Urothelium cell line (cell line): ENCODE results near the gene CPED1.
A peak's percentile ranks its signal among the peaks of the same experiment; 100 is the strongest.
"Not testable (repeated sequence)": the region's sequence is repeated elsewhere in the genome, so short reads cannot be mapped to it uniquely, and the experiment has no call there.

Experiments used
- DNase-seq: peaks from one replicate; pipeline ENCODE4 v3.0.0; 2011; ENCODE audit warnings: low spot score, mixed read lengths
- FAIRE-seq: peaks from 2 replicates; lab custom pipeline; 2011; peaks lifted over from hg19 to GRCh38; lab: Jason Lieb, UNC

The CPED1 gene

GRCh38 chr7:121301446-121302213 lies 313.1 kb downstream of the CPED1 start:
- DNase-seq (no peak), FAIRE-seq (no peak)

DNA sequence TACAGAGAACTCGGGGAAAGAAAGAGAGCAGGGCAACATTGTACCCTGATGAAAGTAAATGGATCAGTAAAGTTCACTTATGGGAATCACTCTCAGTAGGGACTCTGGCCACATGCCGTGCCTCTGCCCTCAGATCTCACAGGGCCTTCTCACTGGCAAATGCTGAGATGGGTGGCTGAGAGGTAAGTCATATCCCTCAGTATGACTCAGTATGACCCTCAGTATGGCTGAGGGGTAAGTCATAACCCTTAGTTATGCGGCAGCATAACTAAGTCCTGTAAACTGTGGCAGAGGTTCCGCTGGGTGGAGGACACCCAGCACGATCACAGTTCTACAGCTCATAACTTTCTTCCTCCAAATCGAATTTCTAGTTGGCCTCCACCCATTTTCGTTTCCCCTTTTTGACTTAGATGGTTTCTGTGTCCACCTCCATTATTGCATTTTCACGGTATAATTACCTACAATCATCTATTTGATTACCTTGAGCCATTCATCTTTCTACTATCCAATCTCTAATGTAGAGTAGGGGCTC lies 313.8 kb downstream of the CPED1 start:
- no peak for FAIRE-seq
- no peak for DNase-seq

GRCh38 chr7:121303422-121304101 lies 315.1 kb downstream of the CPED1 start:
- no peak for FAIRE-seq
- no peak for DNase-seq

DNA sequence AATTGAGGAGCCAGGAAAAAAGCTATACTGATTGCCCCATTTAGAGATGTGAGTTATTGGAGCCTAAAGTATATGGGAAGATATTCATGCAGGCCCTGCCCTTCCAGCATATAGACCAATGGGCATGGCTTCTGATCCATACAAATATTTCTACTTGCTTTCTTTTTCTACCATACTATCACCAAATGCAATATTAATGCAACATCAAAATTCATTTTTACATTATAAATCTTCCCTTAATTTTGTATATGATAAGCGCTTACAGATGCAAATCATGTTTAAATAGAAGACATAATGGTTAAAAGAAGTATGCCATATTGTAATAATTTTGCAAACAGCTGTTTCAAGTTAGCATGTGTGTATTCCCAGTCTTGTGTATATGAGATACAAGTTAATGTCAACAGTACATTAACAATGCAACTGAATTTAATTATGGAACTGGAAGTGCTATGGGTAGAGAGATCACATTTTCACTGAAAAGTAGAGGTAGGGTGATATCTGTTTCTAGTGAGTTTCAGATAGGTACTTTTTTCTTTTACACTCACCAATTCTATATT lies 315.7 kb downstream of the CPED1 start:
- no peak for FAIRE-seq
- no peak for DNase-seq

DNA sequence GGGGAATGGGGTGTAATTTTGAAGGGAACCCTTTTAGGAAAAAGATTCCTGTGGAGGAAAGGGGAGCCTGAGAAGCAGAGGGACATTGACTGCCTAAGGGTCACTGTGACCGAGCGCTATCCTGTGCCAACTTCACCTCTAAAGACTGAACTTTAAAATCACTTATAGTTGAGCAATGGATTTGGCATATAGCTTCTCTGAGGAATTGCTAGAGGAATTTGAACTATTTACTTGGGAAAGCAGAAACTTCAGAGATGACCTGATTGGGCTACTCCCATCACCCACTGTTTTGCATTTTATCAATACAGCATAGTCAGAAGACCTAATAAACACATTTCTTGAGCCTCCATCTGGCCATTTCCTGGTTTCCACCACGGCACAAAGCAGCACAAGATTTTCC lies 316.6 kb downstream of the CPED1 start:
- FAIRE-seq, result no peak

GRCh38 chr7:121306565-121306964 lies 318.1 kb downstream of the CPED1 start:
- DNase-seq, result no peak
- FAIRE-seq, result no peak

More for the DNA sequence above, 316.6 kb downstream of the CPED1 start:
- DNase-seq, result no peak

DNA sequence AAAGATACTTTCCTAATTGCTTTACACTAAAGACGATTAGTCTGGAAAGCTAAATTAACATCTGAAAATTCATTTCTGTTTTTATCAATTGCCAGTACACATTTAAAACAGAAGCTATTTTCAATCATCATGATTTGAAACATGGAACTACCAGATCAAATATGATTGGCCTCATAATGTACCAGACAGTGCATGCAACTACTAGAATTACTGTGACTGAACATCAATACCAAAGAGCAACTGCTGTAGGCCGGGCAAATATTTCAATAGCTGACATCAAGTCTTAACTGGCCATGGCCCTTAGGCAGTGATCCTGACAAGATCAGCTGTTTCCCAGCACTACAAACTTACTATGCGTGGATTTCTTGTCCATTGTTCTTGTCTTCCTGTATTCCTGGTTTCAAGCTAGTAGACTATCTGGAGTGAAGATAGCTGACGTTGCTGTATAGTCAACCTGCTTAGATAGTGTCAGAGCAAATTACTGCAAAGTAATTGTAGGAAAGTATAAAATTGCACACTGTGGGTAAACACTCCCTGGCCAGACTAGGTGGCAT lies 318.6 kb downstream of the CPED1 start:
- no peak for FAIRE-seq

GRCh38 chr7:121313220-121313792 lies 324.8 kb downstream of the CPED1 start:
- DNase-seq (no peak), FAIRE-seq (no peak)

More for the DNA sequence above, 318.6 kb downstream of the CPED1 start:
- DNase-seq, result no peak

DNA sequence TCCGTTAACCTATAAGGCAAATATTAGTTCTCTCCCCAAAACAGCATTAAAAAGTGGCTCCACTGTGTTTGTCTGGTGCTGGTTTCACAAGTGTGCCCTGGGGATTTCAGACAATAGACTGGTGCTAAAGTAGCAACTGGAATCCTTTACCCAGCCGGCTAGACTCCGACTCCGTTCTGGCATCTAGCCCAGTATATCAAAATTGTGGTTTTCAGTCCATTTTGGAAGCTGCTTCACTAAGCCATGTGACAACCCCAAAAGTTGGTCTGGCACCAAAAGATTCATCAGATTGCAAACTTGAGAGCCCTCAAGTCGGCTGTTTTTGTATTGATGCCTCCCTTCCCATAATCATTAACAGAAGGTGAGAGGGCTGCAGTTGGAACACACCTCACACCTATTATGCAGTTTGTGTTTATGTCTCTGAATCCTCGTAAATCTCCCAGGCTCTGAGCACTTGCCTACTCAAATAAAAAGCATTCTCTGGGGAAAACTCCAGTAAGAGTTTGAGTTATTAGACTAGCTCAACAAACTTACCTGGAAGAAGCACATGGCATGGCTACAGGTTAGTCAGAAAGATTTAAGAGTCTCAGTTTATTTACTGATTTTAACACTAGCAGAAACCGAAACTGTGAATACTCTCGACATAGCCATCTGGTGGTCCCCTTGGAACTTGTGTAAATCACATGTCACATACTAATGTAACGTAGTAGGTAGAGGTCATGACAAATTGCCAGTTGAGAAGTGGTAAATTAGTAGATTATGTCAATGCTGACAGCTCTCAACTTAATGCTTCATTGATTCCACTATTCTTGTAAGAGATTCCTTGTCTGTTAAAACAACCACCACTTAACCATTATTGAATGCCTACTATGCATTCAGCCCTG lies 325.5 kb downstream of the CPED1 start:
- DNase-seq, result peak; percentile 36

DNA sequence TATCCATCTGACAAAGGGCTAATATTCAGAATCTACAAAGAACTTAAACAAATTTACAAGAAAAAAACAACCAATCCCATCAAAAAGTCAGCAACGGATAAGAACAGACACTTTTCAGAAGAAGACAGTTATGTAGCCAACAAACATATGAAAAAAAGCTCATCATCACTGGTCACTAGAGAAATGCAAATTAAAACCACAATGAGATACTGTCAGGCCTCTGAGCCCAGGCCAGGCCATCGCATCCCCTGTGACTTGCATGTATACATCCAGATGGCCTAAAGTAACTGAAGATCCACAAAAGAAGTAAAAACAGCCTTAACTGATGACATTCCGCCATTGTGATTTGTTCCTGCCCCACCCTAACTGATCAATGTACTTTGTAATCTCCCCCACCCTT lies 326.7 kb downstream of the CPED1 start:
- FAIRE-seq, DNase-seq: not testable (repeated sequence)

More for the DNA sequence above, 325.5 kb downstream of the CPED1 start:
- no peak for FAIRE-seq

DNA sequence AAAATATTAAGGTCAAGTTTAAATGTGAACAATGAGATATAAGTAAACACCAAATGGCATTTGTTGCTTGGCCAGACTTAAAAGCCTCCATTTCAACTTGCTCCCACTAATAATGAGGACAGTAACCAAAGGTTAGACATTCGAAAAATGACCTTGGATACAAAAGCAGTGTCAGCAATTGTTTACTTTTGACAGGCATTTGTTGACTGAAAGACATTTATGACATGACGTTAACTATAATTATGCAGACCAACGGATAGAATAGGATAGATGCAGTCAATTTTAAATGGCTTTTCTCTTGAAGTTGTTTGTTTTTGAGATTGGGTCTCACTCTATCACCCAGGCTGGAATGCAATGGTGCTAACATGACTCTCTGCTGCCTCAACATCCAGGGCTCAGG lies 333.9 kb downstream of the CPED1 start:
- FAIRE-seq (no peak), DNase-seq (no peak)

- FAIRE-seq (no peak), DNase-seq (no peak)
Observed at GRCh38 chr7:121323515-121324302, 335.2 kb downstream of the CPED1 start.

DNA sequence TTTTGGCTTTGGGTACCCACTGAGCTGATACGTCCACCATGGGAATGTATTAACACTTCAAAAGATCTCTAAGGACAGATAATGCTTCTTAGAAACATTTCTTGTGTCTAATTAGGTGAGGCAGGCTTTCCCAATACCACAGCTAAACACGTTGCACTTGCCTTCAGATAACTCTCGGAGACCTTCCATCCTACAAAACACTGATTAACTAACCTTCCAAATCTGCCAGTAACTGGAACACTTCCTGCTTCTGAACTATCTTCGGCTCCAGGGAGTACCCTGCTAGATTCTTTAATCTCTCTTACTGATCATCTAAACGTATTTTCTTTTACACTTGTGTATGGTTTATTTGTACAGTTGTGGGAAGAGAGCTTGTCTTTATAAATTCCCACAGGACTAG lies 339.2 kb downstream of the CPED1 start:
- FAIRE-seq (no peak), DNase-seq (no peak)

DNA sequence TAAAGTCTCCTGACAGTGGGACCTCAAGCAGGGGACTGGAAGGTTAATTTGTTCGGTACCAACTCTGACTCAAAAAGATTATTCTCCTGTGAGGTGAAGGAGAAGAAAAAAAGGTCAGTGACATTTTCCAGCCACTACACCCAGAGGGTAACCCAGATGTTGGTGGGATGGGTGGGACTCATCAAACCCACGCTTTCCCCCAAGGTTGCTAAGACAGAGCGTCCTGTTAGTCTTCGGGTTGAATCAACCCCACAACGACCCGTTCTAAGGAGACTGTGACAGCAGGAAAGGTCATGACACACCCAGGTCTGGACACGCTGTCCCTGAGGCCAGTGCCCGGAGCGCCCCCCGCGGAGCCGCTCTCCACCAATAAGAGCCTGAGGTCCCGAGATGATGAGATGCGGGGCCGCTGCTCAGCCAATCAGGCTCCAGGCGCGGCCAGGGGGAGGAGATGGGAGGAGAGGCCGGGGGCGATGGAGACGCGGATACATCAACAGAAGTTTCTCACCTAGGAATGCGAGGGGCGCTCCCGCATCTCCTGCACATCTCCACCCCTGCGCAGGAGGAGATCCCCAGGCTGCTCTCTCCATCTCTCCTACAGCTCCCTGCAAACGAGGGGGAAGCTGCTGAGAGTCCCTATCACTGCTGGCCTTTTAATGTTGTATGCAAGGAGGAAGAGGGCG lies 340.1 kb downstream of the CPED1 start, which contains the start of gene WNT16:
TSS of gene WNT16 (plus strand) at position 493 of the 683 bp plus-strand sequence. CDS start 293 bp downstream, outside the sequence.
- no peak for DNase-seq
- no peak for FAIRE-seq

- FAIRE-seq, result no peak
- DNase-seq, result no peak
Observed at GRCh38 chr7:121329191-121330052, 340.9 kb downstream of the CPED1 start.

DNA sequence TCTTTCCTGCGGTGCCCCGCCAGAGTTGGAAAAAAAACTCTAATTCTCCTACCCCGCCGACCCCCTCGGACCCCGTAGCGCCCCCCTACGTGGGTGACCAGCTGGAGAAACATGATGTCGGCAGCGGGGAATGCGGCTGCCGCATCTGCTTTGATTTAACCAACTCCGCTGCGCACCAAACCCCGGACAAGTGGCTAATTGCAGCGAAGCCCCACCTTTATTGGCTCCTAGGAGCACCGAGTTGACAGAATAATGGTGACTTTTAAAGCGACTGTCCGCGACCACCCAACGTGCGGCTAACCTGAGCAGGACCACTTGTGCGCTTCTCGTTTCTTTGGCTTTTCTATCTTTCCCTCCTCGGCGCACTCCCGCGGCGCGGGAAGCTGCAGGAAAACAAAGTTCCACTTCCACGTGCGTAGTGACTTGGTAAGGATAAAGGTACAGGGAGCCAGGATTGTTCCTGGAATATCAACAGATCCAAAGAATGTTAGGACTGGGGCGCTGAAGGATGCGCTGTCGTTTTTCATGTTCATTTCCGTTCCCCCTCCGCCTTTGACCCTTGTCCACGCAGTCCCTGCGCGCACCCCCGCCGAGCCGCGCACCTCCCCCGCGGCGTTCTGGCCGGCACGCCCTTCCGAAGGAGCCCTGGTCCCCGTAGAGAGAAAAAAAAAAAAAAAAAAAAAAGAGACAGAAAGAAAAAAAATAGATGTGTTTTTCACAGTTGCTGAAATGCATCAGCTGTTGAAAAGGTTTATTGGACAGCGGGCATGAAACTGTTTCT lies 341.7 kb downstream of the CPED1 start:
- no peak for DNase-seq
- FAIRE-seq, result no peak

DNA sequence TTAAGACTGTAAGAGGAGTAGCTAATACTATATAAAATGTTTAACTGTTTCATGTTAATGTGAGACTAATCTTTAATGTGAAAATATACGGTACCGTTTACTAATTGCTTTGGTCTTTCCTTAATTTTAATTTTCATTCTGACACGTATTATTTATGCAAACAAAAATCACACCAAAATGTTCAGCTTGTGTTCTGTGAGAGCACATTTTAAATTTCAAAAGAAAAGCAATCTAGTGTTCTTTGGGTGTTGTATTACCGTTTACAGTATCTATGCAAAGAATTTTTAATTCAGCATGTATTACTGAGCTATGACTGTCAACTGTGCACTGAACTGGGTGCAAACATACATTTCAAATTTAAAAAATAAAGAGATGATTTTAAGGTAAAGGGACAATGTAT lies 342.5 kb downstream of the CPED1 start:
- DNase-seq, result no peak
- FAIRE-seq, result no peak
